TTC549 (cell line): Measurements from ENCODE around the gene TAF1L.

Source experiments
- FAIRE-seq: peaks from 2 replicates; lab custom pipeline; 2012; peaks lifted over from hg19 to GRCh38; lab: Jason Lieb, UNC

TAF1L gene

DNA sequence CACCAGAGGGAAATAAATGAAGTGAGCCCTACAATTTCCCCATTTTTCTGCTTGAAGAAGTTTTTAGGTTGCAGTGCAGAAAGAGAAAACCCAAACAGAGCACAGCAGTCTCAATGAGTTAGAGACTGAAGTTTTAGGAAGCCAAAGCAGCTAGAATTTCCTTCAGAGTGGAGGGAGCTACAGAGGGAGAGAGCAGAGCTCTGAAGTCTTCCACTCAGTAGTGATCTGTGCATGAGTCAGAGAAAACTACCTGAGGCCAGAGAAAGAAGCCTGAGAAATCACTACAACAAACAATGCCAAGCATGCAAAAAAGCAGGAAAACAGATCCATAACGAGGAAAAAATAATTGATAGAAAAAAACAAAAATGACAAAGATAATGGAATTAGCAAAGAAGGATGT lies 44.6 kb downstream of the TAF1L start:
- FAIRE-seq: no peak

- FAIRE-seq: no peak
These were observed 45.0 kb downstream of the TAF1L start for GRCh38 chr9:32590476-32590875.

- FAIRE-seq: peak; percentile 66
These were observed 46.3 kb downstream of the TAF1L start for GRCh38 chr9:32589083-32589723.

- no peak for FAIRE-seq
These were observed 47.6 kb downstream of the TAF1L start for GRCh38 chr9:32587901-32588300.

- no peak for FAIRE-seq
These were observed 50.7 kb downstream of the TAF1L start for GRCh38 chr9:32584784-32585183.

DNA sequence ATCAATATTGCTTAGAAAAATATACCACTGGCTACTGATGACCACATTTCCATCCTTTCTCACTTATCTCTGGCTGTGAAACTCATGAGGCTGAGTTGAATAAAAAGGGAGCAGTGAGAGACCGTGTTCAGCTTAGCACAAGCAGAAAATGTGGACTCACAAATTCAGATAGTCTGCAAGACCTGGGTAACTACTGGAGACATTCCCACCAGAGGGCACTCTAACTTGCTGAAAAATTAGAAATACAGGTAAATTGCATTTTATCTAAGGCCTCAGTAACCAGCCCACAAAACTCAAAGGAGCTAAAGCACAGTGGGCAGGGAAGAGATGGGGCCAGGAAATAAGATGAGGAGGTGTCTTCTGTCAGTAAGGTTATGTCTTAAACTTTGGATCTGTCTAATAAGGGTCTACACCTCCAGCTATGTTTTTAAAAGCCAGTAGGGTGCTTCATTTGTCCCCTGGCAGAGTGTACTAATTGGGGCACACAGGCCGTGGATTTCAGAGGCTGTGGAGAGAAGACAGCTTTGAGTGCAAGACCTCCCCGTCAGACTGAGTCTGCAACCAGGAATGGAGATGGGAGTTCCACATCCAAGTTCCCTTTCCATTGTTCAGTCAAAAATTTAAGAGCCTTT lies 53.8 kb downstream of the TAF1L start:
- FAIRE-seq: no peak

GRCh38 chr9:32580631-32581300 lies 54.7 kb downstream of the TAF1L start:
- no peak for FAIRE-seq

GRCh38 chr9:32579706-32580331 lies 55.6 kb downstream of the TAF1L start:
- FAIRE-seq: peak; percentile 36
